Hematopoietic multipotent progenitor cell treated with erythropoietin and hydrocortisone succinate and interleukin-3 and kit ligand, for 8 days (in vitro differentiated cells): ENCODE results near the gene EFCAB8.
A peak's percentile ranks its signal among the peaks of the same experiment; 100 is the strongest.

Source experiments
- DNase-seq: peaks from one replicate; pipeline ENCODE4 v3.0.0-alpha.2; 2015

EFCAB8 gene

GRCh38 chr20:32991383-32991782 is 132.7 kb downstream of the EFCAB8 start:
- DNase-seq = no peak

- DNase-seq = no peak
Measured at GRCh38 chr20:32991792-32992641, 133.3 kb downstream of the EFCAB8 start.

GRCh38 chr20:32993496-32994050 is 134.8 kb downstream of the EFCAB8 start:
- DNase-seq = no peak

GRCh38 chr20:32995802-32996201 is 137.1 kb downstream of the EFCAB8 start:
- DNase-seq = no peak

- DNase-seq = no peak
Measured at GRCh38 chr20:32997431-32997830, 138.7 kb downstream of the EFCAB8 start.

GRCh38 chr20:32999603-33000250 is 141.0 kb downstream of the EFCAB8 start:
- no peak for DNase-seq

GRCh38 chr20:33000802-33001466 is 142.2 kb downstream of the EFCAB8 start:
- no peak for DNase-seq

GRCh38 chr20:33002087-33002808 is 143.5 kb downstream of the EFCAB8 start:
- no peak for DNase-seq

GRCh38 chr20:33004141-33004751 is 145.5 kb downstream of the EFCAB8 start, which contains the start of gene SUN5:
TSS of gene SUN5 (minus strand) at chr20:33004433. CDS start at chr20:33004340, 93 bp downstream.
- DNase-seq = no peak

- DNase-seq = peak; percentile 44
Measured at GRCh38 chr20:33005132-33005566, 146.4 kb downstream of the EFCAB8 start.

GRCh38 chr20:33005908-33006775 is 147.4 kb downstream of the EFCAB8 start:
- no peak for DNase-seq

GRCh38 chr20:33006776-33007375 is 148.2 kb downstream of the EFCAB8 start:
- no peak for DNase-seq

- DNase-seq = no peak
Measured at GRCh38 chr20:33007376-33008335, 148.9 kb downstream of the EFCAB8 start, which contains the start of gene BPIFB2. TSS of gene BPIFB2 (plus strand) at chr20:33007704. CDS start at chr20:33008575, 871 bp downstream.

- no peak for DNase-seq
Measured at GRCh38 chr20:33008336-33009213, 149.9 kb downstream of the EFCAB8 start.

GRCh38 chr20:33009214-33010132 is 150.8 kb downstream of the EFCAB8 start:
- DNase-seq = no peak

- DNase-seq = no peak
Measured at GRCh38 chr20:33010133-33010504, 151.4 kb downstream of the EFCAB8 start.
